ENCODE measurements around the gene MYO1E. TPM values are rescaled to one million over a fixed set of nuclear protein-coding genes. Genes with fewer than 3 reads are reported as not detected.

The MYO1E gene
- total RNA-seq, 1 donor from 2014 or later: 71.3 TPM

DNA sequence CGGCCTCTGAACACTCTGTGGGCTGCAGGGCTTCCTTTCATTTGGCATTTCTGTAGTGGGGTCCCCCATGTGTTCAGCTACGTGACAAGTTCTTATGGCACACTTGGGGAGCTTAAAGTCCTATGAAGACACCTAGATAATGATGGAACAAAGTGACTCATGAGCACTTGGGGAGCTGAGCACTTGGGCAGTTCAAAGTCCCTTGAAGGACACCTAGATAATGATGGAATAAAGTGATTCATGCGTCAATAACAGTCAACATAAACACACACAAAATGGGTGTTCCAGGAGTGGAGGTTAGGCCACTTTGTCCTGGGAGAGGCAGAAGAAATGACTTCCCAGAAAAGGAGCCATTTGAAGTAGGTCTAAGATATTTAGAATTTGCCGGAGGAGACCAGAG lies 99.4 kb downstream of the MYO1E start:
- Mint-ChIP-seq H3K9me3 (no peaks in the 10 kb centered on the region), H3K27me3 (ENCODE audit: low read depth) (peaks cover 9% of the 10 kb centered on the region), H3K36me3 (ENCODE audit: low read depth) (peaks cover 28% of the 10 kb centered on the region), H3K27ac (peak overlapping the region; percentile 65), H3K4me1 (ENCODE audit: low read depth) (peaks cover 70% of the 10 kb centered on the region), H3K4me3 (ENCODE audit: low read depth) (peak overlapping the region; percentile 38)
- intact Hi-C loops (cut with micrococcal nuclease): no loop called here
- no peak for DNase-seq (ENCODE audit: low spot score)

DNA sequence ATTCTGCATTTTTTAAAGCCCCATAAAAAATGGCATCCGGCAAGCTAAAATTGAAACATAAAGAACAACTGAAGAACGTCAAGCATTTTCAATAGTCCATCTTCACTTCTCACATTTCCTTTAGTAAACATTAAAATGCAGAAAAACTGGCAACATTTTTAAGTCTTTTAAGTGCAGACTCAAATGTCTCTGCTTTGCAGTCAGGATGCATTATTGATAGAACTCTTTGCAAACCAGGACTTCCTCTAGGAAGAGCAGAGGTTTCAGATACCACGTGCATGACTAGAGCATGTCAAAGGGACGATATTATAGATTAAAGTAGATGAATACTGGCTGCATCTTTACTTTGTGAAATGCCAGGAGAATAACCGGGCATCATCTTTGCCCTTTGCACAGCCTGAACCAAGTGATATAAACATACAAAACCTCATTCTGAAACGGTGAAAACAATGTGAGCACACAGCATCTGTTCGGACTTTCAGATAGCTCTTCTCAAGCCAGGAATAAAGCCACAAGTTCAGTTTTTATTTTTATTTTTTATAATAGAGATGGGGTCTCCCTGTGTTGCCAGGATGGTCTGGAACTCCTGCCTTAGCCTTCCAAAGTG lies 101.0 kb downstream of the MYO1E start:
- intact Hi-C loops (cut with micrococcal nuclease): no loop called here
- H3K36me3 Mint-ChIP-seq (ENCODE audit: low read depth): peaks cover 25% of the 10 kb centered on the region
- DNase-seq (ENCODE audit: low spot score): no peak
- no peak overlapping the region for H3K4me3 Mint-ChIP-seq (ENCODE audit: low read depth)
- H3K27ac Mint-ChIP-seq: no peak overlapping the region
- H3K9me3 Mint-ChIP-seq: no peaks in the 10 kb centered on the region
- H3K4me1 Mint-ChIP-seq (ENCODE audit: low read depth): peaks cover 71% of the 10 kb centered on the region
- peaks cover 9% of the 10 kb centered on the region for H3K27me3 Mint-ChIP-seq (ENCODE audit: low read depth)

DNA sequence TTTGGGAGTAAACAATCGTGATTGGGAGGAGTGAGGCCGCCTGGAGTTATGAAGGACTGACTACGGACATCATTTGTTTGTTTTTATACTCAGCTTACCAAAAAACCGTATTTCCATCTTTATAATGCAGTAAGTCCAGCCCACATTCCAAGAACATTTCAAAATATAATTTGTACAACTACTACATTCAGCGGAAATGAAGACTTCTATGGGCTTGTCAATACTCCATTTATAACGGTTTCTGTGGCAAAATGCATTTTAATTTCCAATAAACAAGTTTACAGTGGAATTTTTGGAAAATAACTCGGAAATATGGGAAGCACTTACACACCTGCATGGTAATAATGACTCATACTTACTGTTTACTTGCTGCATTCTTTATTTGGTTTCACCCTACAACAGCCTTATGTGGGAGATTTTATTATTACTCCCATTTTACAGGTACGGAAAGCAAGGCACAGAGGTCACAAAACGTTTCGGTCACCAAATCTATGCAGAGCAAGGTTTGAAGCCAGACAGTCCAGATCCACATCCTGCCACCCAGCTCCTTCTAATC lies 103.7 kb downstream of the MYO1E start:
- intact Hi-C loops (cut with micrococcal nuclease): no loop called here
- Mint-ChIP-seq H3K27me3 (ENCODE audit: low read depth) (peaks cover 3% of the 10 kb centered on the region), H3K4me1 (ENCODE audit: low read depth) (peaks cover 45% of the 10 kb centered on the region), H3K9me3 (no peaks in the 10 kb centered on the region), H3K36me3 (ENCODE audit: low read depth) (peaks cover 28% of the 10 kb centered on the region), H3K4me3 (ENCODE audit: low read depth) (no peak overlapping the region), H3K27ac (peak overlapping the region; percentile 24)
- DNase-seq (ENCODE audit: low spot score): no peak

DNA sequence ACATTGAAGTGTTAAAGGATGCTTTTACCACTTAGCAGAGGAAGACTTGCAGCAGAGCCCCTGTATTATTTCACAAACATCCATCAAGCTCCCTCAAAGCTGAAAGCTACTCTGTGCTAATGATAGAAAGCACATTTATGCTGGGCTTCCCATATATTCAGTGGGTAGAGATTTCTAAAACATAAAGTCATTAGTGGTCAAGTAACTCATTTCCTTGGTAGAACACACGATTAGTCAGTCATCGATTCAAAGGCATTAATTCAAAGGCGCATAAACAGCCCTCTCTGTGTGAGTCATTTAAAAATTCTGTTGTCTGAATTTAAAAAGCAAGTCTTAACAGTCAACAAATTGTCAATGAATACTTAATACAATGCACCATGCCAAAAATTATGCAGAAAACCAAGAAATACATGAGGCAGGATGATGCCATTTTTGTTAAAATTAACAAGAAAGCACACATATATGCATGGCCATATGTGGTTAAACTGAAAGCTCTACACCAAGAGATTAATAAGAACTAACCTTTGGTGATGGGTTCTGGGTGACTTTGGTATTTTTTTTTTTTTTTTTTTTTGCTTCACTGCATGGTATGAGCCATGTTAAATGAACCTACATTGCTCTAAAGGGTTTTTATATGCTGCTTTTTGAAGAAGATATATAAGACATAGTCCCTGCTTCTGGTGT lies 104.4 kb downstream of the MYO1E start:
- peaks cover 25% of the 10 kb centered on the region for H3K36me3 Mint-ChIP-seq (ENCODE audit: low read depth)
- intact Hi-C loops (cut with micrococcal nuclease): no loop called here
- no peak for DNase-seq (ENCODE audit: low spot score)
- peaks cover 39% of the 10 kb centered on the region for H3K4me1 Mint-ChIP-seq (ENCODE audit: low read depth)
- no peaks in the 10 kb centered on the region for H3K9me3 Mint-ChIP-seq
- H3K27ac Mint-ChIP-seq: peak overlapping the region; percentile 69
- no peak overlapping the region for H3K4me3 Mint-ChIP-seq (ENCODE audit: low read depth)
- H3K27me3 Mint-ChIP-seq (ENCODE audit: low read depth): peaks cover 3% of the 10 kb centered on the region

DNA sequence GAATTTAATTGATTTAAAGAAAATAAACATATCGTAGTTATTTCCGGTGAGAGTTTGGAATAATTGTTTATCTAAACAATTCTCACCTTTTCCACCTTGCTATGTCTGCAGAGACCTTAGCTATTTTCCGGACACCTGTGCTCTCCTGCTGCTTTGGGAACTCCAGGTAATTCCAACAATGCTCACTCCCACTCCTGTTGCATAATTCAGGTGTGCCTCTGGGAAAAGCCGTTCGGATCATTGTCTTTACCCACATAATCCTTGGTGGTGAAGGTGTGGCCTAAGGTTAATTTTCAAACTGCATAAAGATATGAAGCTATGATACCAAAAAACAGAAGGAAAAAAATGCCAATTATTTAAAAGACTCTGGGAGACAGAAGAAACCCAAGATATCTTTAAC lies 106.6 kb downstream of the MYO1E start:
- H3K36me3 Mint-ChIP-seq (ENCODE audit: low read depth): peaks cover 16% of the 10 kb centered on the region
- peaks cover 3% of the 10 kb centered on the region for H3K27me3 Mint-ChIP-seq (ENCODE audit: low read depth)
- H3K4me1 Mint-ChIP-seq (ENCODE audit: low read depth): peaks cover 21% of the 10 kb centered on the region
- H3K27ac Mint-ChIP-seq: no peak overlapping the region
- intact Hi-C loops (cut with micrococcal nuclease): no loop called here
- DNase-seq (ENCODE audit: low spot score): no peak
- H3K4me3 Mint-ChIP-seq (ENCODE audit: low read depth): no peak overlapping the region
- no peaks in the 10 kb centered on the region for H3K9me3 Mint-ChIP-seq

DNA sequence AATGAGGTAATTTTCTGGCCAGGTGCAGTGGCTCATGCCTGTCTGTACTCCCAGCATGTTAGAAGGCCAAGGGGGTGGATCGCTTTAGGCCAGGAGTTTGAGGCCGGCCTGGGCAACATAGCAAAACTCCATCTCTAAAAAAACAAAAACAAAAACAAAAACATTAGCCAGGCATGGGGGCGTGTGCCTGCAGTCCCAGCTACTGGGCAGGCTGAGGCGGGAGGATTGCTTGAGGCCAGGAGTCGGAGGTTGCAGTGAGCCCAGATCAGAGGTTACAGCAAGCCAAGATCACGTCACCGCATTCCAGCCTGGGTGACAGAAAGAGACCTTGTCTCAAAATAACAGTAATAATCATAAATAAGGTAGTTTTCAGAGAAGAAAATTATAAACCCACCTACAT lies 110.4 kb downstream of the MYO1E start:
- Mint-ChIP-seq H3K4me3 (ENCODE audit: low read depth) (no peak overlapping the region), H3K27ac (no peak overlapping the region), H3K4me1 (ENCODE audit: low read depth) (peaks cover 26% of the 10 kb centered on the region), H3K27me3 (ENCODE audit: low read depth) (peaks cover 1% of the 10 kb centered on the region), H3K36me3 (ENCODE audit: low read depth) (peaks cover 23% of the 10 kb centered on the region), H3K9me3 (no peaks in the 10 kb centered on the region)
- DNase-seq (ENCODE audit: low spot score): no peak
- intact Hi-C loops (cut with micrococcal nuclease): no loop called here

DNA sequence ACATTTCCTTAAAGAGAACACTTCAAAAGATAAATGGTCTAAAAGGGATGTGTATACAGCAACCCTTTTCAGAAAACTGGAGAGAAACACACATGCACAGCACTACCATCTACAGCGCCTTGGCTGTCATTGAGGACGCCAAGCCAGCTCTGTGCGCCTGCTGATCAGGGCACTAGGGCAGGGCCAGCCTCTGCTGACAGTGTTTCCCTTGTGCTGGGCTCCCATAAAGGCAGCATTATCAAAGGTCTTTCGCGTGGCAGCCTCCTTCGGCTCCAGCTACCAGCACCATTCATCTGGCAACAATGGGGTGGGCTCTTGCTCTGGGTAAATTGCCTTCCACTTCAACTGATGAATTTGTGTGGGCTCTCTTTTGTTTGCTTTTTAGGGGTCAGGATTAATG lies 112.6 kb downstream of the MYO1E start:
- Mint-ChIP-seq H3K4me3 (ENCODE audit: low read depth) (no peak overlapping the region), H3K4me1 (ENCODE audit: low read depth) (peaks cover 45% of the 10 kb centered on the region), H3K27ac (peak overlapping the region; percentile 95), H3K27me3 (ENCODE audit: low read depth) (peaks cover 1% of the 10 kb centered on the region), H3K9me3 (no peaks in the 10 kb centered on the region), H3K36me3 (ENCODE audit: low read depth) (peaks cover 30% of the 10 kb centered on the region)
- intact Hi-C loops (cut with micrococcal nuclease): no loop called here
- DNase-seq (ENCODE audit: low spot score): no peak

DNA sequence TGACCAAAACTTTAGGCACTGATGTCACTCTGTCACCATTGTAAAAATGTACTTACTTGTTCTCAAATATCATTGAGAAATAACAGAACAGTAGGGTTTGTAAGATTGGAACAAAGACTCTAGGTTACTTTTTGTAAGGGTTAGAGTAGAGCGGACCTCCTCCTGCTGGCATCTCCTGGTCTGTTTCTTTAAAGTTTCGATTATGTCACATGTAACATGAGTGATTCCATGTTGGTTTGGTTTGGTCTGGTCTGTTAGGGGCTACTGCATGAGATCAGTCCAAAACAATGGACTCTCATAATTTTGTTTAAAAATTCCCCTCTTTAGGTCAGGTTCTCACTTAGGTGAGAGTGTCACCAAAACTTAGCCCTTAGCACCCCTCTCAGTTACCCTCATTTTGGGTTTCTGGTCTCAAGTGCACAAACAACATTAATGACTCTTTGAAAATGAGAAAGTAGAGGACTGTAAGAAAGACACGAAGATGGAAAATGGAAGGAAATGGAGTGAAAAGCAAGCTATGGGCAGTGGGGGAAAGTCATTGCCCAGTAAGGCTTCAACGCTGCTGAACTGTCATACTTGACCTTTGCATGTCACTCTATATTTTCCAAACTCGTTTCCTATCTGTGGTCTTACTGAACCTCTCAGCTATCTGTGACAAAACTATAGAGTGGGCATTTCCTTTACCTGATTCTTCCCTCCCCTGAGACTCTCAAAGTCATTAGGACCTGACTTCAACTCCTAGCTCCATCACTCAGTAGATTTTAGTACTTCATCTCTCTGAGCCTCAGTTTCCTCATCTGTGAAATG lies 113.3 kb downstream of the MYO1E start:
- Mint-ChIP-seq H3K27me3 (ENCODE audit: low read depth) (peaks cover 1% of the 10 kb centered on the region), H3K4me1 (ENCODE audit: low read depth) (peaks cover 45% of the 10 kb centered on the region), H3K9me3 (no peaks in the 10 kb centered on the region), H3K27ac (peak overlapping the region; percentile 95), H3K4me3 (ENCODE audit: low read depth) (no peak overlapping the region), H3K36me3 (ENCODE audit: low read depth) (peaks cover 33% of the 10 kb centered on the region)
- intact Hi-C loops (cut with micrococcal nuclease): loop anchor here (5.0 to 10.0 kb wide), 3 partner anchors 93 to 275 kb away; partner anchors contain the start of genes MYO1E and RNF111
- DNase-seq (ENCODE audit: low spot score): no peak

DNA sequence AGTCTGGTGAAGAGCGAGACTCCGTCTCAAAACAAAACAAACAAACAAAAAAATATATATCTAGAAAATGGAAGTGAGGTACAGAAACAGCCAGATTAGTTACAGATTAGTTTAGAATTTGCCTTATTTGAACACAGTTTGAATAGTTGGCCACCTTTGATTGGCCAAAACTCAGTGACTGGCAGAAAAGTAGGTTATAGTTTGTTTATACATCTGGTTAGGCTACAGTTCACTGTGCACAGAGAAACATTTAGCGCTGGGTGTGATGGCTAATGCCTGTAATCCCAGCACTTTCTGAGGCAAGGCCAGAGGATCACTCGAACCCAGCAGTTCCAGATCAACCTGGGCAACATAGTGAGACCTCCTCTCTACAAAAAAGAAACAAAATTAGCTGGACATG lies 114.4 kb downstream of the MYO1E start:
- Mint-ChIP-seq H3K36me3 (ENCODE audit: low read depth) (peaks cover 35% of the 10 kb centered on the region), H3K9me3 (no peaks in the 10 kb centered on the region), H3K4me1 (ENCODE audit: low read depth) (peaks cover 45% of the 10 kb centered on the region), H3K27me3 (ENCODE audit: low read depth) (peaks cover 1% of the 10 kb centered on the region), H3K4me3 (ENCODE audit: low read depth) (no peak overlapping the region), H3K27ac (no peak overlapping the region)
- no peak for DNase-seq (ENCODE audit: low spot score)
- intact Hi-C loops (cut with micrococcal nuclease): loop anchor here (5.0 to 10.0 kb wide), 3 partner anchors 94 to 274 kb away; partner anchors contain the start of genes MYO1E and RNF111

DNA sequence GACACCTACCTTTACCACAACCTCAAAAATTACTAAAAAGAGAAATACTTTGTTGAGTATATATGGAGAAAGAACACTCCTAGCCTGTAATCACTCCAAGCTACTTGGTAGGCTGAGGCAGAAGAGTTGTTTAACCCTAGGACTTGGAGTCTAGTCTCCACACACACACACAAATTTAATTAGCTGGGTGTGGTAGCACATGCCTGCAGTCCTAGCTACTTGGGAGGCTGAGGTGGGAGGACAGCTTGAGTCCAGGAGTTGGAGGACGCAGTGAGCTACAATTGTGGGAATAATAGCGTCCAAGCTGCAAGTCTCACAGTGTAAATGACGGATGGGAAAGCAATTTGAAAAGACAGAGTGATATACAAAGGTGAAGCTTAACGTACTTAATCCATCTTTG lies 115.5 kb downstream of the MYO1E start:
- Mint-ChIP-seq H3K4me3 (ENCODE audit: low read depth) (no peak overlapping the region), H3K4me1 (ENCODE audit: low read depth) (peaks cover 51% of the 10 kb centered on the region), H3K9me3 (no peaks in the 10 kb centered on the region), H3K36me3 (ENCODE audit: low read depth) (peaks cover 41% of the 10 kb centered on the region), H3K27me3 (ENCODE audit: low read depth) (peaks cover 1% of the 10 kb centered on the region), H3K27ac (peak overlapping the region; percentile 42)
- intact Hi-C loops (cut with micrococcal nuclease): loop anchor here (5.0 to 10.0 kb wide), 3 partner anchors 95 to 272 kb away; partner anchors contain the start of genes MYO1E and RNF111
- DNase-seq (ENCODE audit: low spot score): no peak

DNA sequence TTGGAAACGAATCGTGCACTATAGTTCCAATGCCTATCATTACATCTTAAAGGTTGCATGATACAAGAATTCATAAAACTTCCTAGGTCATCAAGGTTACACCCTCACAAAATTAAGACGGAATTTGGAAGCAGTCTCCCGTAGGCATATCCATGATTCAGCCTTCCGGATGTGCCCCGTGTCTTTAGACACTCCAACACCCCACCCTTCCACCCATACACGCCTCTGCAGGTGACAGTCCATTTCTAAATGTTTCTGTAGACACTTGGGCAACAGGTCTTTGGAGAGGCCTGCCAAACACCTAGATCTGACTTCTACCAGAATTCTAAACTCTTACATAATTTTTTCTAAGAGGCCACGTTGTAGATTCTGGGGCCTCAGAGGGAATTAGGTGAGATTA lies 116.2 kb downstream of the MYO1E start:
- intact Hi-C loops (cut with micrococcal nuclease): loop anchor here (1.0 to 10.0 kb wide), 4 partner anchors 44 to 272 kb away; partner anchors contain the start of genes MYO1E and RNF111
- Mint-ChIP-seq H3K4me3 (ENCODE audit: low read depth) (no peak overlapping the region), H3K36me3 (ENCODE audit: low read depth) (peaks cover 39% of the 10 kb centered on the region), H3K27ac (peak overlapping the region; percentile 35), H3K4me1 (ENCODE audit: low read depth) (peaks cover 50% of the 10 kb centered on the region), H3K9me3 (no peaks in the 10 kb centered on the region), H3K27me3 (ENCODE audit: low read depth) (peaks cover 1% of the 10 kb centered on the region)
- no peak for DNase-seq (ENCODE audit: low spot score)

DNA sequence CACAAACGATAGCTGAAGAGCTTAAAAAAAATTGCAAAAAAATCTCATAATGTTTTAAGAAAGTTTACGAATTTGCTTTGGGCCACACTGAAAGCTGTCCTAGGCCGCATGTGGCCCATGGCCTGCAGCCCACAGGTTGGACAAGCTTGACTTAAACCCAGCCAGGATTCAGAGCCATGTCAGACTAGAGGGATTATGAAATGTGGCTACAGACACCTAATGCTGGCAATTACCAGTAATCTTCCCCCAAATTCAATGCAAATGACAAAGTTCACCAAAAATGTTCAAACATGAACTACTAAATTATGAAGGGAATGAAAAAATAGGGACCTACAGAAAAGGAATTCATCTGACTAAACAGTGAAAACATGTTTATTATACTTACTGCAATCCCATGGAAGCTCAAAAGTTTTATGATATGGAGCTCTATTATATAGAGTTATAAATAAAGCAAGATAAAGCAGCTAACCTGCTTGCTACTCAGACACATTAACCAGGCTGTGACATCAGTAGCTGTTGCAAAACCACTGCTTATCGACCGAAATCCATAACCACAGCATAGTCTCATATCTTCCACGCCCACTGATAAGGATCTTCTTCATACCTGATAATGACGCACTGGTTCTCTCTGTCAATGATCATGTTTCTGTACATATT lies 116.9 kb downstream of the MYO1E start:
- Mint-ChIP-seq H3K4me1 (ENCODE audit: low read depth) (peaks cover 53% of the 10 kb centered on the region), H3K36me3 (ENCODE audit: low read depth) (peaks cover 35% of the 10 kb centered on the region), H3K4me3 (ENCODE audit: low read depth) (peak overlapping the region; percentile 22), H3K9me3 (no peaks in the 10 kb centered on the region), H3K27me3 (ENCODE audit: low read depth) (peaks cover 1% of the 10 kb centered on the region), H3K27ac (peak overlapping the region; percentile 41)
- DNase-seq (ENCODE audit: low spot score): peak; percentile 58
- intact Hi-C loops (cut with micrococcal nuclease): loop anchor here (1.0 to 10.0 kb wide), 4 partner anchors 44 to 271 kb away; partner anchors contain the start of genes MYO1E and RNF111

Measured in activated T-helper 2 cell treated with anti-CD3 and anti-CD28 coated beads, Interferon-gamma antibody, Interleukin-2, Interleukin-4, amounts not matched to agents 10 μg/mL and 5 μg/mL and 100 μg/mL, durations not matched to agents 14 hours and 24 hours and 36 hours (primary cell).